ENCODE data around the gene CETP. TPM values are rescaled to one million over a fixed set of nuclear protein-coding genes. Genes with fewer than 3 reads are reported as not detected.

The CETP gene
- total and polyA plus RNA-seq, 2 of the 8 experiments (the other 6 are each of a cell fraction or from before 2014, with no cell fraction given) = not detected

DNA sequence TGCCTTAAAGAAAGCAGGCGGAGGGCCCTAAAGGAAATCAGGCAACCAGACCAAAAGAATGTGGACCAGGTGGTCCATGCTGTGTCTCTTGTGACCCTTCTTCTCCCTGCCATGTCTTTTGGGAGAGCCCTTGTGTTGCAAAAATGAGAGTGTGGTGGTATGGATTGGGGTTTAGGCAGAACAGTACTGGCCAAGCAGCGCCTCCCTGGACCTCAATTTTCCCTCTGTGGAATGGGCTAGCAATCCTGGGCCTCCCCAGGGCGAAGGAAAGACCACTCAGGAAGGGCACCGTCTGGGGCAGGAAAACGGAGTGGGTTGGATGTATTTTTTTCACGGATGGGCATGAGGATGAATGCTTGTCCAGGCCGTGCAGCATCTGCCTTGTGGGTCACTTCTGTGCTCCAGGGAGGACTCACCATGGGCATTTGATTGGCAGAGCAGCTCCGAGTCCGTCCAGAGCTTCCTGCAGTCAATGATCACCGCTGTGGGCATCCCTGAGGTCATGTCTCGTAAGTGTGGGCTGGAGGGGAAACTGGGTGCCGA lies 20.1 kb downstream of the CETP start (continued):
- TF ChIP-seq, protein P1, sequence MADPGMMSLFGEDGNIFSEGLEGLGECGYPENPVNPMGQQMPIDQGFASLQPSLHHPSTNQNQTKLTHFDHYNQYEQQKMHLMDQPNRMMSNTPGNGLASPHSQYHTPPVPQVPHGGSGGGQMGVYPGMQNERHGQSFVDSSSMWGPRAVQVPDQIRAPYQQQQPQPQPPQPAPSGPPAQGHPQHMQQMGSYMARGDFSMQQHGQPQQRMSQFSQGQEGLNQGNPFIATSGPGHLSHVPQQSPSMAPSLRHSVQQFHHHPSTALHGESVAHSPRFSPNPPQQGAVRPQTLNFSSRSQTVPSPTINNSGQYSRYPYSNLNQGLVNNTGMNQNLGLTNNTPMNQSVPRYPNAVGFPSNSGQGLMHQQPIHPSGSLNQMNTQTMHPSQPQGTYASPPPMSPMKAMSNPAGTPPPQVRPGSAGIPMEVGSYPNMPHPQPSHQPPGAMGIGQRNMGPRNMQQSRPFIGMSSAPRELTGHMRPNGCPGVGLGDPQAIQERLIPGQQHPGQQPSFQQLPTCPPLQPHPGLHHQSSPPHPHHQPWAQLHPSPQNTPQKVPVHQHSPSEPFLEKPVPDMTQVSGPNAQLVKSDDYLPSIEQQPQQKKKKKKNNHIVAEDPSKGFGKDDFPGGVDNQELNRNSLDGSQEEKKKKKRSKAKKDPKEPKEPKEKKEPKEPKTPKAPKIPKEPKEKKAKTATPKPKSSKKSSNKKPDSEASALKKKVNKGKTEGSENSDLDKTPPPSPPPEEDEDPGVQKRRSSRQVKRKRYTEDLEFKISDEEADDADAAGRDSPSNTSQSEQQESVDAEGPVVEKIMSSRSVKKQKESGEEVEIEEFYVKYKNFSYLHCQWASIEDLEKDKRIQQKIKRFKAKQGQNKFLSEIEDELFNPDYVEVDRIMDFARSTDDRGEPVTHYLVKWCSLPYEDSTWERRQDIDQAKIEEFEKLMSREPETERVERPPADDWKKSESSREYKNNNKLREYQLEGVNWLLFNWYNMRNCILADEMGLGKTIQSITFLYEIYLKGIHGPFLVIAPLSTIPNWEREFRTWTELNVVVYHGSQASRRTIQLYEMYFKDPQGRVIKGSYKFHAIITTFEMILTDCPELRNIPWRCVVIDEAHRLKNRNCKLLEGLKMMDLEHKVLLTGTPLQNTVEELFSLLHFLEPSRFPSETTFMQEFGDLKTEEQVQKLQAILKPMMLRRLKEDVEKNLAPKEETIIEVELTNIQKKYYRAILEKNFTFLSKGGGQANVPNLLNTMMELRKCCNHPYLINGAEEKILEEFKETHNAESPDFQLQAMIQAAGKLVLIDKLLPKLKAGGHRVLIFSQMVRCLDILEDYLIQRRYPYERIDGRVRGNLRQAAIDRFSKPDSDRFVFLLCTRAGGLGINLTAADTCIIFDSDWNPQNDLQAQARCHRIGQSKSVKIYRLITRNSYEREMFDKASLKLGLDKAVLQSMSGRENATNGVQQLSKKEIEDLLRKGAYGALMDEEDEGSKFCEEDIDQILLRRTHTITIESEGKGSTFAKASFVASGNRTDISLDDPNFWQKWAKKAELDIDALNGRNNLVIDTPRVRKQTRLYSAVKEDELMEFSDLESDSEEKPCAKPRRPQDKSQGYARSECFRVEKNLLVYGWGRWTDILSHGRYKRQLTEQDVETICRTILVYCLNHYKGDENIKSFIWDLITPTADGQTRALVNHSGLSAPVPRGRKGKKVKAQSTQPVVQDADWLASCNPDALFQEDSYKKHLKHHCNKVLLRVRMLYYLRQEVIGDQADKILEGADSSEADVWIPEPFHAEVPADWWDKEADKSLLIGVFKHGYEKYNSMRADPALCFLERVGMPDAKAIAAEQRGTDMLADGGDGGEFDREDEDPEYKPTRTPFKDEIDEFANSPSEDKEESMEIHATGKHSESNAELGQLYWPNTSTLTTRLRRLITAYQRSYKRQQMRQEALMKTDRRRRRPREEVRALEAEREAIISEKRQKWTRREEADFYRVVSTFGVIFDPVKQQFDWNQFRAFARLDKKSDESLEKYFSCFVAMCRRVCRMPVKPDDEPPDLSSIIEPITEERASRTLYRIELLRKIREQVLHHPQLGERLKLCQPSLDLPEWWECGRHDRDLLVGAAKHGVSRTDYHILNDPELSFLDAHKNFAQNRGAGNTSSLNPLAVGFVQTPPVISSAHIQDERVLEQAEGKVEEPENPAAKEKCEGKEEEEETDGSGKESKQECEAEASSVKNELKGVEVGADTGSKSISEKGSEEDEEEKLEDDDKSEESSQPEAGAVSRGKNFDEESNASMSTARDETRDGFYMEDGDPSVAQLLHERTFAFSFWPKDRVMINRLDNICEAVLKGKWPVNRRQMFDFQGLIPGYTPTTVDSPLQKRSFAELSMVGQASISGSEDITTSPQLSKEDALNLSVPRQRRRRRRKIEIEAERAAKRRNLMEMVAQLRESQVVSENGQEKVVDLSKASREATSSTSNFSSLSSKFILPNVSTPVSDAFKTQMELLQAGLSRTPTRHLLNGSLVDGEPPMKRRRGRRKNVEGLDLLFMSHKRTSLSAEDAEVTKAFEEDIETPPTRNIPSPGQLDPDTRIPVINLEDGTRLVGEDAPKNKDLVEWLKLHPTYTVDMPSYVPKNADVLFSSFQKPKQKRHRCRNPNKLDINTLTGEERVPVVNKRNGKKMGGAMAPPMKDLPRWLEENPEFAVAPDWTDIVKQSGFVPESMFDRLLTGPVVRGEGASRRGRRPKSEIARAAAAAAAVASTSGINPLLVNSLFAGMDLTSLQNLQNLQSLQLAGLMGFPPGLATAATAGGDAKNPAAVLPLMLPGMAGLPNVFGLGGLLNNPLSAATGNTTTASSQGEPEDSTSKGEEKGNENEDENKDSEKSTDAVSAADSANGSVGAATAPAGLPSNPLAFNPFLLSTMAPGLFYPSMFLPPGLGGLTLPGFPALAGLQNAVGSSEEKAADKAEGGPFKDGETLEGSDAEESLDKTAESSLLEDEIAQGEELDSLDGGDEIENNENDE (IDR thresholded peaks at IDR 0.05; ENCODE audit: insufficient replicate concordance, low read length) = no peak
- TF ChIP-seq SP4 (IDR thresholded peaks at IDR 0.05; ENCODE audit: low read length) = no peak
- TF ChIP-seq, protein P2, sequence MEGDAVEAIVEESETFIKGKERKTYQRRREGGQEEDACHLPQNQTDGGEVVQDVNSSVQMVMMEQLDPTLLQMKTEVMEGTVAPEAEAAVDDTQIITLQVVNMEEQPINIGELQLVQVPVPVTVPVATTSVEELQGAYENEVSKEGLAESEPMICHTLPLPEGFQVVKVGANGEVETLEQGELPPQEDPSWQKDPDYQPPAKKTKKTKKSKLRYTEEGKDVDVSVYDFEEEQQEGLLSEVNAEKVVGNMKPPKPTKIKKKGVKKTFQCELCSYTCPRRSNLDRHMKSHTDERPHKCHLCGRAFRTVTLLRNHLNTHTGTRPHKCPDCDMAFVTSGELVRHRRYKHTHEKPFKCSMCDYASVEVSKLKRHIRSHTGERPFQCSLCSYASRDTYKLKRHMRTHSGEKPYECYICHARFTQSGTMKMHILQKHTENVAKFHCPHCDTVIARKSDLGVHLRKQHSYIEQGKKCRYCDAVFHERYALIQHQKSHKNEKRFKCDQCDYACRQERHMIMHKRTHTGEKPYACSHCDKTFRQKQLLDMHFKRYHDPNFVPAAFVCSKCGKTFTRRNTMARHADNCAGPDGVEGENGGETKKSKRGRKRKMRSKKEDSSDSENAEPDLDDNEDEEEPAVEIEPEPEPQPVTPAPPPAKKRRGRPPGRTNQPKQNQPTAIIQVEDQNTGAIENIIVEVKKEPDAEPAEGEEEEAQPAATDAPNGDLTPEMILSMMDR (IDR thresholded peaks at IDR 0.05; ENCODE audit: control extremely low read depth in 1 of 3, insufficient read depth in 1 of 3, low read depth in 1 of 3, low read length in 3 of 3) = no peak
- TF ChIP-seq HDAC6 (IDR thresholded peaks at IDR 0.05; ENCODE audit: low read depth, low read length) = no peak
- TF ChIP-seq, protein P3, sequence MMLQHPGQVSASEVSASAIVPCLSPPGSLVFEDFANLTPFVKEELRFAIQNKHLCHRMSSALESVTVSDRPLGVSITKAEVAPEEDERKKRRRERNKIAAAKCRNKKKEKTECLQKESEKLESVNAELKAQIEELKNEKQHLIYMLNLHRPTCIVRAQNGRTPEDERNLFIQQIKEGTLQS (IDR thresholded peaks at IDR 0.05; ENCODE audit: insufficient read depth, low read depth, low read length) = no peak
- no peak for TF ChIP-seq TAF1 (IDR thresholded peaks at IDR 0.05; ENCODE audit: low read depth, low read length)
- no peak for TF ChIP-seq GTF2F1 (IDR thresholded peaks at IDR 0.05; ENCODE audit: borderline replicate concordance, low read depth, low read length)
- no peak for TF ChIP-seq SIRT6 (IDR thresholded peaks at IDR 0.05; ENCODE audit: low read length)
